CD8-positive, alpha-beta memory T cell (primary cell): ENCODE data around the gene MPP3. TPM values are rescaled to one million over a fixed set of nuclear protein-coding genes. Genes with fewer than 3 reads are reported as not detected.
A peak's percentile ranks its signal among the peaks of the same experiment; 100 is the strongest.

Experiments
- CTCF ChIA-PET: fragments of 350-600 bp; sonication (Branson Sonifier 250); formaldehyde crosslinking; loops from one replicate; lab custom pipeline; 2021; ENCODE audit warnings: antibody characterized with exemption; lab: Charles Lee
- POLR2A ChIA-PET: fragments of 350-600 bp; sonication (Branson Sonifier 250); formaldehyde crosslinking; loops from one replicate; lab custom pipeline; 2021; ENCODE audit warnings: antibody characterized with exemption; lab: Charles Lee
- DNase-seq, 5 donors: peaks; one replicate each; pipeline versions ENCODE4 v3.0.0 to v3.0.0-alpha.2; 2020 to 2022; ENCODE audit warnings: mixed read lengths in 1 of 5
- H3K27ac ChIP-seq: one replicate; pipeline ENCODE4 v1.7.0; 2013; ENCODE audit warnings: low read depth, mild to moderate bottlenecking, low read length, moderate library complexity
- H3K27me3 ChIP-seq: 2 replicates; pipeline ENCODE4 v1.7.0; 2013; ENCODE audit warnings: low read length, mild to moderate bottlenecking; ENCODE audit not compliant: insufficient read depth, poor library complexity, severe bottlenecking
- H3K36me3 ChIP-seq: 2 replicates; pipeline ENCODE4 v1.7.0; 2013; ENCODE audit warnings: mild to moderate bottlenecking, low read length, moderate library complexity; ENCODE audit not compliant: insufficient read depth
- H3K4me1 ChIP-seq: 2 replicates; pipeline ENCODE4 v1.7.0; 2013; ENCODE audit warnings: mild to moderate bottlenecking, low read length, moderate library complexity; ENCODE audit not compliant: insufficient read depth
- H3K4me3 ChIP-seq: 2 replicates; pipeline ENCODE4 v1.7.0; 2013; ENCODE audit warnings: mild to moderate bottlenecking, low read length
- H3K9me3 ChIP-seq: 2 replicates; pipeline ENCODE4 v1.7.0; 2013; ENCODE audit warnings: mild to moderate bottlenecking, low read length
- H3K27ac Mint-ChIP-seq, 8 donors: one replicate each; pipeline ENCODE4 v1.8.0; 2020 to 2021; ENCODE audit warnings: mixed read lengths in 8 of 8, mild to moderate bottlenecking in 6 of 8, inconsistent platforms in 3 of 8, moderate library complexity in 3 of 8
- H3K27me3 Mint-ChIP-seq, 2 donors: one replicate each; pipeline ENCODE4 v1.8.0; 2020 to 2021; ENCODE audit warnings: mixed read lengths in 2 of 2, mild to moderate bottlenecking in 1 of 2, moderate library complexity in 1 of 2
- H3K36me3 Mint-ChIP-seq, 3 donors: one replicate each; pipeline ENCODE4 v1.8.0; 2020 to 2021; ENCODE audit warnings: mixed read lengths in 3 of 3, inconsistent platforms in 1 of 3, mild to moderate bottlenecking in 1 of 3
- H3K4me1 Mint-ChIP-seq, 3 donors: one replicate each; pipeline ENCODE4 v1.8.0; 2020 to 2021; ENCODE audit warnings: mixed read lengths in 3 of 3, inconsistent platforms in 1 of 3, mild to moderate bottlenecking in 1 of 3
- H3K4me3 Mint-ChIP-seq, 7 donors: one replicate each; pipeline ENCODE4 v1.8.0; 2020 to 2021; ENCODE audit warnings: mixed read lengths in 7 of 7, mild to moderate bottlenecking in 6 of 7, moderate library complexity in 4 of 7, inconsistent platforms in 2 of 7
- H3K9me3 Mint-ChIP-seq, 5 donors: one replicate each; pipeline ENCODE4 v1.8.0; 2020 to 2022; ENCODE audit warnings: mixed read lengths in 5 of 5, mild to moderate bottlenecking in 3 of 5, moderate library complexity in 2 of 5, inconsistent platforms in 1 of 5
- polyA plus RNA-seq: library from polyadenylated mRNA; unstranded; fragments of 300-500 nt; fragmentation: Illumina TruSeq; gene quantifications from one replicate; pipeline ENCODE4 v1.2.3, GENCODE V29; 2021
- total RNA-seq, 2 experiments: library from RNA; stranded (reverse); gene quantifications; one replicate each; pipeline ENCODE4 v1.2.3, GENCODE V29; 2021

The MPP3 gene
- total and polyA plus RNA-seq, 3 experiments from 2014 or later, result 0.15 TPM; not detected in 2

- no peak overlapping the region for H3K27ac ChIP-seq
- H3K4me3 Mint-ChIP-seq, result no peak overlapping the region
- peaks cover 0 to 9% of the 10 kb centered on the region in 2 donors for H3K27me3 Mint-ChIP-seq
- ChIA-PET CTCF (interaction anchor here (0.9 to 13.1 kb wide), 22 partner anchors 9 to 190 kb away, joined by 3 to 335 read pairs (median 4); partner anchors contain the start of genes CD300LG and DUSP3), POLR2A (no interaction called here)
- no peak overlapping the region for H3K4me3 ChIP-seq
- no peaks in the 10 kb centered on the region for H3K4me1 Mint-ChIP-seq
- H3K9me3 Mint-ChIP-seq, result no peaks in the 10 kb centered on the region
- no peak overlapping the region for H3K27ac Mint-ChIP-seq
- no peaks in the 10 kb centered on the region for H3K36me3 ChIP-seq
- H3K27me3 ChIP-seq, result no peaks in the 10 kb centered on the region
- peaks cover 3 to 24% (median 10%) of the 10 kb centered on the region in 3 donors for H3K36me3 Mint-ChIP-seq
- peak in 3 of 5 donors; percentile 42 to 64 (median 45) for DNase-seq
- H3K4me1 ChIP-seq, result no peaks in the 10 kb centered on the region
- H3K9me3 ChIP-seq, result no peaks in the 10 kb centered on the region
These were observed 66.4 kb downstream of the MPP3 start for GRCh38 chr17:43766413-43767052.

GRCh38 chr17:43760254-43760852 is 72.6 kb downstream of the MPP3 start:
- ChIA-PET CTCF (interaction anchor here (0.7 to 13.1 kb wide), 13 partner anchors 9 to 183 kb away, joined by 3 to 335 read pairs (median 4); no protein-coding TSS in a partner anchor), POLR2A (no interaction called here)
- no peaks in the 10 kb centered on the region for H3K36me3 ChIP-seq
- peak; percentile 75 to 91 (median 79) for DNase-seq
- H3K4me3 Mint-ChIP-seq, result no peak overlapping the region
- no peaks in the 10 kb centered on the region for H3K4me1 ChIP-seq
- H3K36me3 Mint-ChIP-seq, result no peaks in the 10 kb centered on the region
- H3K9me3 ChIP-seq, result no peaks in the 10 kb centered on the region
- no peaks in the 10 kb centered on the region for H3K9me3 Mint-ChIP-seq
- peaks cover 0 to 5% (median 5%) of the 10 kb centered on the region in 3 donors for H3K4me1 Mint-ChIP-seq
- no peak overlapping the region for H3K4me3 ChIP-seq
- H3K27me3 ChIP-seq, result no peaks in the 10 kb centered on the region
- peak overlapping the region in 1 of 8 donors; percentile 40 for H3K27ac Mint-ChIP-seq
- no peak overlapping the region for H3K27ac ChIP-seq
- H3K27me3 Mint-ChIP-seq, result peaks cover 15 to 39% of the 10 kb centered on the region in 2 donors

- Mint-ChIP-seq H3K4me3 (no peak overlapping the region), H3K4me1 (peaks cover 0 to 5% (median 5%) of the 10 kb centered on the region in 3 donors), H3K36me3 (no peaks in the 10 kb centered on the region), H3K27ac (no peak overlapping the region), H3K9me3 (no peaks in the 10 kb centered on the region), H3K27me3 (peaks cover 15 to 39% of the 10 kb centered on the region in 2 donors)
- POLR2A ChIA-PET, result no interaction called here
- CTCF ChIA-PET, result interaction anchor here (0.7 to 13.1 kb wide), 8 partner anchors 27 to 118 kb away, joined by 3 to 335 read pairs (median 5); no protein-coding TSS in a partner anchor
- Histone ChIP-seq H3K27ac (no peak overlapping the region), H3K4me3 (no peak overlapping the region), H3K27me3 (peaks cover 1% of the 10 kb centered on the region), H3K36me3 (no peaks in the 10 kb centered on the region), H3K4me1 (no peaks in the 10 kb centered on the region), H3K9me3 (no peaks in the 10 kb centered on the region)
- DNase-seq, result no peak
These were observed 73.1 kb downstream of the MPP3 start for GRCh38 chr17:43759836-43760235.

GRCh38 chr17:43758497-43759174 is 74.3 kb downstream of the MPP3 start, which contains the start of gene SOST:
TSS of gene SOST (minus strand) at chr17:43758791. CDS start at chr17:43758741, 50 bp downstream.
- Histone ChIP-seq H3K27ac (no peak within 1 kb of the TSS), H3K36me3 (no peaks in the 10 kb centered on the region), H3K27me3 (peaks cover 6% of the 10 kb centered on the region), H3K9me3 (no peaks in the 10 kb centered on the region), H3K4me1 (no peaks in the 10 kb centered on the region), H3K4me3 (no peak within 1 kb of the TSS)
- CTCF ChIA-PET, result interaction anchor here (1.2 to 13.1 kb wide), 4 partner anchors 8 to 69 kb away, joined by 3 to 335 read pairs (median 16); no protein-coding TSS in a partner anchor
- no peak within 1 kb of the TSS for H3K4me3 Mint-ChIP-seq
- no peak within 1 kb of the TSS for H3K27ac Mint-ChIP-seq
- H3K27me3 Mint-ChIP-seq, result peaks cover 15 to 46% of the 10 kb centered on the region in 2 donors
- H3K4me1 Mint-ChIP-seq, result peaks cover 0 to 5% (median 5%) of the 10 kb centered on the region in 3 donors
- no peaks in the 10 kb centered on the region for H3K36me3 Mint-ChIP-seq
- no peak for DNase-seq
- no peaks in the 10 kb centered on the region for H3K9me3 Mint-ChIP-seq
- POLR2A ChIA-PET, result no interaction called here

- H3K4me3 ChIP-seq, result no peak overlapping the region
- ChIA-PET CTCF (interaction anchor here (1.2 to 13.1 kb wide), 4 partner anchors 9 to 69 kb away, joined by 3 to 335 read pairs (median 16); no protein-coding TSS in a partner anchor), POLR2A (no interaction called here)
- no peaks in the 10 kb centered on the region for H3K36me3 ChIP-seq
- no peak overlapping the region for H3K27ac Mint-ChIP-seq
- no peaks in the 10 kb centered on the region for H3K9me3 Mint-ChIP-seq
- H3K4me1 Mint-ChIP-seq, result peaks cover 4 to 8% (median 8%) of the 10 kb centered on the region in 3 donors
- H3K4me1 ChIP-seq, result no peaks in the 10 kb centered on the region
- peaks cover 15 to 49% of the 10 kb centered on the region in 2 donors for H3K27me3 Mint-ChIP-seq
- no peaks in the 10 kb centered on the region for H3K9me3 ChIP-seq
- no peak overlapping the region for H3K27ac ChIP-seq
- no peaks in the 10 kb centered on the region for H3K36me3 Mint-ChIP-seq
- DNase-seq, result no peak
- peaks cover 6% of the 10 kb centered on the region for H3K27me3 ChIP-seq
- no peak overlapping the region for H3K4me3 Mint-ChIP-seq
These were observed 74.9 kb downstream of the MPP3 start for GRCh38 chr17:43758086-43758485.

GRCh38 chr17:43757171-43757660 is 75.7 kb downstream of the MPP3 start:
- Histone ChIP-seq H3K4me1 (no peaks in the 10 kb centered on the region), H3K27ac (no peak overlapping the region), H3K36me3 (no peaks in the 10 kb centered on the region), H3K27me3 (peaks cover 6% of the 10 kb centered on the region), H3K9me3 (no peaks in the 10 kb centered on the region), H3K4me3 (no peak overlapping the region)
- DNase-seq, result no peak
- H3K4me3 Mint-ChIP-seq, result no peak overlapping the region
- no peak overlapping the region for H3K27ac Mint-ChIP-seq
- ChIA-PET CTCF (interaction anchor here (4.8 to 13.1 kb wide), 2 partner anchors 10 to 60 kb away, joined by 25 to 335 read pairs; no protein-coding TSS in a partner anchor), POLR2A (no interaction called here)
- peaks cover 6 to 9% (median 9%) of the 10 kb centered on the region in 3 donors for H3K4me1 Mint-ChIP-seq
- H3K36me3 Mint-ChIP-seq, result no peaks in the 10 kb centered on the region
- no peaks in the 10 kb centered on the region for H3K9me3 Mint-ChIP-seq
- peaks cover 18 to 55% of the 10 kb centered on the region in 2 donors for H3K27me3 Mint-ChIP-seq

- H3K4me1 Mint-ChIP-seq, result peaks cover 6 to 9% (median 9%) of the 10 kb centered on the region in 3 donors
- CTCF ChIA-PET, result interaction anchor here (1.2 to 13.1 kb wide), 3 partner anchors 8 to 59 kb away, joined by 3 to 335 read pairs (median 25); no protein-coding TSS in a partner anchor
- no peaks in the 10 kb centered on the region for H3K4me1 ChIP-seq
- H3K4me3 ChIP-seq, result no peak overlapping the region
- no peaks in the 10 kb centered on the region for H3K36me3 ChIP-seq
- DNase-seq, result no peak
- no peaks in the 10 kb centered on the region for H3K36me3 Mint-ChIP-seq
- peaks cover 18 to 61% of the 10 kb centered on the region in 2 donors for H3K27me3 Mint-ChIP-seq
- peaks cover 6% of the 10 kb centered on the region for H3K27me3 ChIP-seq
- H3K9me3 ChIP-seq, result no peaks in the 10 kb centered on the region
- POLR2A ChIA-PET, result interaction anchor here (0.6 kb wide), 1 partner anchor 59 kb away, joined by 3 read pairs; no protein-coding TSS in a partner anchor
- H3K27ac Mint-ChIP-seq, result no peak overlapping the region
- H3K27ac ChIP-seq, result no peak overlapping the region
- H3K4me3 Mint-ChIP-seq, result no peak overlapping the region
- no peaks in the 10 kb centered on the region for H3K9me3 Mint-ChIP-seq
These were observed 76.7 kb downstream of the MPP3 start for GRCh38 chr17:43756201-43756600.
